IMR-90 (cell line): Measurements from ENCODE around the gene RPAP2. TPM values are rescaled to one million over a fixed set of nuclear protein-coding genes. Genes with fewer than 3 reads are reported as not detected.

Experiments
- ATAC-seq: fragments of 200-7000 bp; cut with Tn5 transposase; 2 replicates; pipeline ENCODE4 v1.9.1; 2020; ENCODE audit warnings: low read depth, mild to moderate bottlenecking, moderate library complexity
- BruUV-seq: library from RNA; stranded (reverse); fragments of 400-500 nt; replicated peaks from 2 replicates; lab custom pipeline; 2021; lab: Mats Ljungman, UMichigan
- CTCF ChIA-PET: fragments of 300-600 bp; formaldehyde crosslinking; extraction: SDS; loops from one replicate; lab custom pipeline; 2021; ENCODE audit warnings: antibody characterized with exemption; lab: Yijun Ruan, JAX
- POLR2A ChIA-PET: fragments of 300-600 bp; sonication (Branson Sonifier 250); formaldehyde crosslinking; loops from one replicate; lab custom pipeline; 2022; ENCODE audit warnings: antibody characterized with exemption; ENCODE audit not compliant: unreplicated experiment; lab: Charles Lee
- DNase-seq: peaks from one replicate; pipeline ENCODE4 v3.0.0; 2013
- H2AFZ ChIP-seq: replicated peaks from 2 replicates; pipeline ENCODE3; 2013; ENCODE audit warnings: low read length, mild to moderate bottlenecking; ENCODE audit not compliant: poor library complexity
- H2AK5ac ChIP-seq: 2 replicates; pipeline ENCODE4 v1.6.1; 2013; ENCODE audit warnings: low read depth, low read length, inconsistent platforms
- H2AK9ac ChIP-seq: replicated peaks from 2 replicates; pipeline ENCODE3; 2013; ENCODE audit warnings: mild to moderate bottlenecking, low read depth, low read length, moderate library complexity; ENCODE audit not compliant: poor library complexity
- H2BK120ac ChIP-seq: 2 replicates; pipeline ENCODE4 v1.6.1; 2013; ENCODE audit warnings: low read depth, low read length, inconsistent platforms
- H2BK15ac ChIP-seq: 3 replicates; pipeline ENCODE4 v1.6.1; 2013; ENCODE audit warnings: low read depth, low read length, inconsistent platforms
- H2BK20ac ChIP-seq: 2 replicates; pipeline ENCODE4 v1.6.1; 2013; ENCODE audit warnings: low read depth, mild to moderate bottlenecking, inconsistent platforms, low read length, moderate library complexity
- H2BK5ac ChIP-seq: 2 replicates; pipeline ENCODE4 v1.6.1; 2013; ENCODE audit warnings: mild to moderate bottlenecking, low read depth, low read length, inconsistent platforms; ENCODE audit not compliant: poor library complexity, severe bottlenecking
- H3K14ac ChIP-seq: replicated peaks from 2 replicates; pipeline ENCODE4 v1.6.1; 2013; ENCODE audit warnings: low read depth, low read length, inconsistent platforms
- H3K18ac ChIP-seq: 2 replicates; pipeline ENCODE4 v1.6.1; 2013; ENCODE audit warnings: low read depth, low read length, control low read depth
- H3K23ac ChIP-seq: 2 replicates; pipeline ENCODE4 v1.6.1; 2013; ENCODE audit warnings: low read depth, low read length, inconsistent platforms
- H3K27ac ChIP-seq: 2 replicates; pipeline ENCODE4 v1.5.1; 2013; ENCODE audit warnings: mild to moderate bottlenecking, control low read depth, low read length; ENCODE audit not compliant: insufficient read depth
- H3K27me3 ChIP-seq: 2 replicates; pipeline ENCODE4 v1.6.1; 2013; ENCODE audit warnings: low read length; ENCODE audit not compliant: control insufficient read depth, insufficient read depth
- H3K36me3 ChIP-seq: 2 replicates; pipeline ENCODE4 v1.6.1; 2013; ENCODE audit warnings: low read length, mixed read lengths; ENCODE audit not compliant: control insufficient read depth, insufficient read depth
- H3K4ac ChIP-seq: 2 replicates; pipeline ENCODE4 v1.6.1; 2013; ENCODE audit warnings: low read depth, low read length, inconsistent platforms
- H3K4me1 ChIP-seq: 2 replicates; pipeline ENCODE4 v1.6.1; 2013; ENCODE audit warnings: low read length, mixed read lengths; ENCODE audit not compliant: control insufficient read depth, insufficient read depth
- H3K4me2 ChIP-seq: 2 replicates; pipeline ENCODE4 v1.6.1; 2013; ENCODE audit warnings: low read depth, mild to moderate bottlenecking, control low read depth, low read length, moderate library complexity
- H3K4me3 ChIP-seq: 2 replicates; pipeline ENCODE4 v1.5.1; 2013; ENCODE audit warnings: low read depth, mild to moderate bottlenecking, control low read depth, low read length, moderate library complexity; ENCODE audit not compliant: insufficient read depth
- H3K56ac ChIP-seq: 2 replicates; pipeline ENCODE4 v1.6.1; 2013; ENCODE audit warnings: low read length, inconsistent platforms; ENCODE audit not compliant: insufficient read depth; ENCODE audit errors: extremely low read depth
- H3K79me1 ChIP-seq, 2 experiments: 2 replicates each; pipeline ENCODE4 v1.6.1; 2013; ENCODE audit warnings: low read length in 2 of 2, inconsistent platforms in 1 of 2, low read depth in 1 of 2
- H3K9ac ChIP-seq: 2 replicates; pipeline ENCODE4 v1.6.1; 2013; ENCODE audit warnings: low read depth, low read length, control low read depth
- H3K9me1 ChIP-seq: 2 replicates; pipeline ENCODE4 v1.6.1; 2013; ENCODE audit warnings: low read length, inconsistent platforms; ENCODE audit not compliant: insufficient read depth
- H3K9me3 ChIP-seq: 2 replicates; pipeline ENCODE4 v1.6.1; 2013; ENCODE audit warnings: low read length; ENCODE audit not compliant: control insufficient read depth, insufficient read depth
- H4K20me1 ChIP-seq: 2 replicates; pipeline ENCODE4 v1.6.1; 2013; ENCODE audit warnings: low read length, inconsistent platforms; ENCODE audit not compliant: insufficient read depth
- H4K5ac ChIP-seq: 2 replicates; pipeline ENCODE4 v1.6.1; 2013; ENCODE audit warnings: mild to moderate bottlenecking, low read depth, low read length, control low read depth
- H4K8ac ChIP-seq, 2 experiments: 2 replicates each; pipeline ENCODE4 v1.6.1; 2013; ENCODE audit warnings: low read depth in 2 of 2, low read length in 2 of 2, control low read depth in 1 of 2, inconsistent platforms in 1 of 2
- H4K91ac ChIP-seq: 2 replicates; pipeline ENCODE4 v1.6.1; 2013; ENCODE audit warnings: low read depth, low read length, inconsistent platforms; ENCODE audit not compliant: insufficient read depth
- CTCF ChIP-seq: conservative IDR thresholded peaks from 2 replicates; pipeline ENCODE4 v1.5.1; 2012; ENCODE audit warnings: mild to moderate bottlenecking, low read depth, low read length, improper control_type of control experiment
- ELK1 ChIP-seq: fragments of 150-350 bp; IDR thresholded peaks from 2 replicates; pipeline ENCODE4 v1.6.1; 2016; ENCODE audit warnings: low read depth, mild to moderate bottlenecking, low read length, moderate library complexity, borderline replicate concordance
- FOS ChIP-seq: fragments of 150-350 bp; IDR thresholded peaks from 2 replicates; pipeline ENCODE4 v1.6.1; 2016; ENCODE audit warnings: low read depth, low read length
- MAFK ChIP-seq: IDR thresholded peaks from 2 replicates; pipeline ENCODE4 v1.6.1; 2012; ENCODE audit warnings: low read depth, low read length, improper control_type of control experiment
- MAZ ChIP-seq: IDR thresholded peaks from 2 replicates; pipeline ENCODE4 v1.6.1; 2012; ENCODE audit warnings: low read depth, mild to moderate bottlenecking, low read length, improper control_type of control experiment, moderate library complexity, borderline replicate concordance
- NFE2L2 ChIP-seq: fragments of 150-350 bp; IDR thresholded peaks from 2 replicates; pipeline ENCODE4 v1.6.1; 2016; ENCODE audit warnings: low read depth, mild to moderate bottlenecking, low read length
- RAD21 ChIP-seq: IDR thresholded peaks from 2 replicates; pipeline ENCODE4 v1.6.1; 2012; ENCODE audit warnings: low read length, improper control_type of control experiment
- RCOR1 ChIP-seq: IDR thresholded peaks from 2 replicates; pipeline ENCODE4 v1.6.1; 2012; ENCODE audit warnings: mild to moderate bottlenecking, low read length, improper control_type of control experiment; ENCODE audit not compliant: insufficient replicate concordance
- SMC3 ChIP-seq: fragments of 150-350 bp; IDR thresholded peaks from 2 replicates; pipeline ENCODE4 v1.6.1; 2016; ENCODE audit warnings: low read depth, mild to moderate bottlenecking, antibody characterized with exemption, low read length, moderate library complexity
- dilution Hi-C: fragments of 300-500 bp; cut with HindIII; formaldehyde crosslinking; loops from one replicate; pipeline ENCODE4 v1.14.3; 2018; ENCODE audit warnings: low sequenced_read_pairs; ENCODE audit not compliant: unreplicated experiment
- in situ Hi-C: fragments of 300-500 bp; cut with MboI; formaldehyde crosslinking; loops from 3 replicates; pipeline ENCODE4 v1.14.3; 2019; ENCODE audit warnings: low sequenced_read_pairs, inconsistent platforms, mixed read lengths
- intact Hi-C: fragments of 100-400 bp; cut with micrococcal nuclease; formaldehyde crosslinking; loops from 2 replicates; pipeline ENCODE4 v1.10.0; 2022
- polyA plus RNA-seq, 3 experiments: library from polyadenylated mRNA; depleted of rRNA; stranded (reverse); fragments of >200 nt; gene quantifications; 2 replicates each; pipeline ENCODE4 v1.2.3, GENCODE V29; 2012; ENCODE audit warnings: low replicate concordance in 1 of 3
- total RNA-seq: library from RNA; depleted of rRNA; stranded (reverse); fragments of >200 nt; gene quantifications from 2 replicates; pipeline ENCODE4 v1.2.3, GENCODE V29; 2012

RPAP2 gene
- total and polyA plus RNA-seq, 2 of the 4 experiments (the other 2 are of a cell fraction) = 7.1 to 13.6 TPM

- Histone ChIP-seq H3K4me1 (no peaks in the 10 kb centered on the region), H3K56ac (no peak overlapping the region), H3K27ac (no peak overlapping the region), H3K4me2 (no peak overlapping the region), H3K9me1 (no peaks in the 10 kb centered on the region), H3K9me3 (no peaks in the 10 kb centered on the region), H3K14ac (no peak overlapping the region), H4K8ac (no peak overlapping the region), H2BK15ac (no peak overlapping the region), H3K23ac (no peak overlapping the region), H3K27me3 (no peaks in the 10 kb centered on the region), H2AK5ac (no peak overlapping the region), H2AFZ (no peak overlapping the region), H2BK120ac (no peak overlapping the region), H2BK5ac (no peak overlapping the region), H2AK9ac (no peak overlapping the region), H4K20me1 (no peaks in the 10 kb centered on the region), H4K91ac (no peak overlapping the region), H3K4ac (no peak overlapping the region), H3K79me1 (no peaks in the 10 kb centered on the region), H2BK20ac (no peak overlapping the region), H4K5ac (no peak overlapping the region), H3K18ac (no peak overlapping the region), H3K4me3 (no peak overlapping the region), H3K9ac (no peak overlapping the region), H3K36me3 (peaks cover 15% of the 10 kb centered on the region)
- DNase-seq (peak; percentile 50), ATAC-seq (peak; percentile 66)
- in situ Hi-C loops = loop anchor here (5.0 kb wide), 1 partner anchor 312 kb away; no protein-coding TSS in a partner anchor
- intact Hi-C loops = loop anchor here (2.0 to 10.0 kb wide), 4 partner anchors 37 to 525 kb away; partner anchors contain the start of gene RPL5
- CTCF ChIA-PET = interaction anchor here (0.6 to 1.2 kb wide), 11 partner anchors 11 to 797 kb away, joined by 3 to 7 read pairs (median 3); no protein-coding TSS in a partner anchor
- TF ChIP-seq MAFK = no peak
- TF ChIP-seq RAD21 = peak; percentile 64
- TF ChIP-seq SMC3 = peak; percentile 51
- peak; percentile 65 for TF ChIP-seq CTCF
- no peak for TF ChIP-seq RCOR1
- no peak for TF ChIP-seq FOS
- no peak for TF ChIP-seq NFE2L2
- no peak for TF ChIP-seq ELK1
- TF ChIP-seq MAZ = no peak
- dilution Hi-C loops = no loop called here
- no TSS peak for BruUV-seq
- POLR2A ChIA-PET = no interaction called here
These were observed 11.3 kb downstream of the RPAP2 start for GRCh38 chr1:92310185-92310597.
